Measurements from ENCODE around the gene FAAP100. TPM values are rescaled to one million over a fixed set of nuclear protein-coding genes. Genes with fewer than 3 reads are reported as not detected.

FAAP100 gene
- total RNA-seq, 4 donors from 2014 or later = 14.4 to 27.9 (median 15.6) TPM

DNA sequence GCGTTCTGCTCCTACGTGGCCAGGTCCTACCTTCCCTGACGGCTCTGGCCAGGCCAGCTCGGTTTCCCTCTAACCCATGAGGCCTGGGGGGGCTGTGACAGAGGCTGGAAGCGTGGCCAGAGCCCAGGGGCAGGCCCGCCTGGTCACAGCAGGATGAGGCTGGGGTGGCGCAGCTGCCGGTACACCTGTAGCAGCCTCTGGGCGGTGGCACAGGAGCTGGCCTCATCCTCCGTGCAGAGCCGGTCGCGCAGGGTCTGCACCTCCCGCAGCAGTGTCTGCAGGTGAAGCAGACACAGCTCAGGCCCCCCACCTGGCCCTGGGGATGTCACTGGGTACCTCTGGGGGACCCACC is 11.5 kb downstream of the FAAP100 start:
- in situ Hi-C loops (cut with MboI; ENCODE audit: low sequenced_read_pairs in 4 of 4) (no loop called here), intact Hi-C loops (cut with DNase I; ENCODE audit: low total_unique reads) (no loop called here)
- Histone ChIP-seq H3K4me1 (peaks cover 10 to 14% of the 10 kb centered on the region in 2 donors), H3K27ac (no peak overlapping the region), H3K27me3 (peaks cover 17 to 19% (median 17%) of the 10 kb centered on the region in 3 donors), H3K36me3 (peaks cover 0 to 48% of the 10 kb centered on the region in 2 donors), H3K9me3 (no peaks in the 10 kb centered on the region), H3K4me3 (no peak overlapping the region)
- DNase-seq (no peak), ATAC-seq (no peak)
- no peak for TF ChIP-seq POLR2A (IDR thresholded peaks at IDR 0.05)
- TF ChIP-seq, protein P1, sequence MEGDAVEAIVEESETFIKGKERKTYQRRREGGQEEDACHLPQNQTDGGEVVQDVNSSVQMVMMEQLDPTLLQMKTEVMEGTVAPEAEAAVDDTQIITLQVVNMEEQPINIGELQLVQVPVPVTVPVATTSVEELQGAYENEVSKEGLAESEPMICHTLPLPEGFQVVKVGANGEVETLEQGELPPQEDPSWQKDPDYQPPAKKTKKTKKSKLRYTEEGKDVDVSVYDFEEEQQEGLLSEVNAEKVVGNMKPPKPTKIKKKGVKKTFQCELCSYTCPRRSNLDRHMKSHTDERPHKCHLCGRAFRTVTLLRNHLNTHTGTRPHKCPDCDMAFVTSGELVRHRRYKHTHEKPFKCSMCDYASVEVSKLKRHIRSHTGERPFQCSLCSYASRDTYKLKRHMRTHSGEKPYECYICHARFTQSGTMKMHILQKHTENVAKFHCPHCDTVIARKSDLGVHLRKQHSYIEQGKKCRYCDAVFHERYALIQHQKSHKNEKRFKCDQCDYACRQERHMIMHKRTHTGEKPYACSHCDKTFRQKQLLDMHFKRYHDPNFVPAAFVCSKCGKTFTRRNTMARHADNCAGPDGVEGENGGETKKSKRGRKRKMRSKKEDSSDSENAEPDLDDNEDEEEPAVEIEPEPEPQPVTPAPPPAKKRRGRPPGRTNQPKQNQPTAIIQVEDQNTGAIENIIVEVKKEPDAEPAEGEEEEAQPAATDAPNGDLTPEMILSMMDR (IDR thresholded peaks at IDR 0.05 in 4 of 5, conservative IDR thresholded peaks at IDR 0.05 in 1 of 5) = no peak

DNA sequence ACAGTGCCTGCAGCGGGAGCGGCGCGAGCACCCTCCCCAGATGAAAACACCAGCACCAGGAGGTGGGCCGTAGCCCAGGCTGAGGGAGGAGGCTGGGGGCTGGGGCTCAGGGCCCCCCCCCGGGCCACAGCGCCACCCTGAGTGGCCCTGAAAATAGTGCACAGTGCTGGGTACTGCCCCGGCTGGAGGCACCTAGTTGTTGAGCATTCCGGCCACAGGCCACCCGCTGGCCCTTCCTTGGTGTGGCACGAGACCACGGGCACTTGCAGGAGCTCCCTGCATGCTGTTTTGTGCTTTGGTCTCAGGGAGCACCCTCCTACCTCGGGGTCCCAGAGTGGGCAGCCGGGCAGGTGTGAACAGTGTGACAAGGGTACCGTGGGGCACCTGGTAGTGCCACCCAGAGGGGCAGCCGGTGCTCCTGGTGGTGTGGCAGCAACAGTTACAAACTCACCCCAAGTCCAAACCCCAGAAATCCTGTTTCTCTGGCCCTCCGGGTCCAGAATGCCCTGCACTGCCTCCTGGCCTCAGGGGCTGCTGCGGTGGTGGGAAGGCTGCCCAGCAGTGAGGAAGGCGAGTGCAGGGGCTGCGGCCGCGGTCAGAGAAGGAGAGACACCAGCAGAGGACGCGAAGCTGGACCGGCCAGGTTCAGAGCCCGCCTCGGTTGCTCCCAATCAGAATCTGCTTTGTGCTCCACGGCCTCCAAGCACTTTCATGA is 12.0 kb downstream of the FAAP100 start:
- intact Hi-C loops (cut with DNase I; ENCODE audit: low total_unique reads) = loop anchor here (5.0 kb wide), 1 partner anchor 53 kb away; no protein-coding TSS in a partner anchor
- no peak overlapping the region for H3K4me3 ChIP-seq
- ATAC-seq = no peak
- H3K4me1 ChIP-seq = peaks cover 10 to 14% of the 10 kb centered on the region in 2 donors
- H3K27me3 ChIP-seq = peaks cover 17 to 21% (median 18%) of the 10 kb centered on the region in 3 donors
- TF ChIP-seq POLR2A (IDR thresholded peaks at IDR 0.05) = no peak
- TF ChIP-seq, protein P1 (IDR thresholded peaks at IDR 0.05 in 4 of 5, conservative IDR thresholded peaks at IDR 0.05 in 1 of 5) = no peak
- no peaks in the 10 kb centered on the region for H3K9me3 ChIP-seq
- H3K36me3 ChIP-seq = peaks cover 0 to 42% of the 10 kb centered on the region in 2 donors
- DNase-seq = no peak
- no peak overlapping the region for H3K27ac ChIP-seq
- in situ Hi-C loops (cut with MboI; ENCODE audit: low sequenced_read_pairs in 4 of 4) = no loop called here

DNA sequence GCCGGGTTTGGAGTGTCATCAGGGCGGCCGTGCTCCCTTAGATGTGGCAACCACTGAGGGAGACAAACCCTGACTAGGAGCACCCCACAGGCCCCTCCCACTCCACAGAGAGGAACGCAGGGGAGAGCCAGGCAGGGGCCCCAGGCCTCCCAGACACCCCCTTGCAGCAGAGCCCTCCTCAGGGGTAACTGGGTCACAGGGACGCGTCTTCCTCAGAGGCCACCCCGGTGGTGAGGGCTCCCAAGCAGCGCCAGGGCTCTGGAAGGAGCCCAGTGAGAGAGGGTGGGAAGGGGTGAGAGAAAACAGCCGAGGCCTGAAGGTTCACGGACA is 12.6 kb downstream of the FAAP100 start:
- Histone ChIP-seq H3K27me3 (peaks cover 20 to 26% (median 23%) of the 10 kb centered on the region in 3 donors), H3K27ac (no peak overlapping the region), H3K36me3 (peaks cover 0 to 37% of the 10 kb centered on the region in 2 donors), H3K4me1 (peaks cover 10 to 14% of the 10 kb centered on the region in 2 donors), H3K4me3 (no peak overlapping the region), H3K9me3 (no peaks in the 10 kb centered on the region)
- in situ Hi-C loops (cut with MboI; ENCODE audit: low sequenced_read_pairs in 4 of 4) = no loop called here
- TF ChIP-seq POLR2A (IDR thresholded peaks at IDR 0.05) = no peak
- TF ChIP-seq, protein P1 (IDR thresholded peaks at IDR 0.05 in 4 of 5, conservative IDR thresholded peaks at IDR 0.05 in 1 of 5) = no peak
- intact Hi-C loops (cut with DNase I; ENCODE audit: low total_unique reads) = loop anchor here (5.0 kb wide), 1 partner anchor 52 kb away; no protein-coding TSS in a partner anchor
- DNase-seq (no peak), ATAC-seq (no peak)

DNA sequence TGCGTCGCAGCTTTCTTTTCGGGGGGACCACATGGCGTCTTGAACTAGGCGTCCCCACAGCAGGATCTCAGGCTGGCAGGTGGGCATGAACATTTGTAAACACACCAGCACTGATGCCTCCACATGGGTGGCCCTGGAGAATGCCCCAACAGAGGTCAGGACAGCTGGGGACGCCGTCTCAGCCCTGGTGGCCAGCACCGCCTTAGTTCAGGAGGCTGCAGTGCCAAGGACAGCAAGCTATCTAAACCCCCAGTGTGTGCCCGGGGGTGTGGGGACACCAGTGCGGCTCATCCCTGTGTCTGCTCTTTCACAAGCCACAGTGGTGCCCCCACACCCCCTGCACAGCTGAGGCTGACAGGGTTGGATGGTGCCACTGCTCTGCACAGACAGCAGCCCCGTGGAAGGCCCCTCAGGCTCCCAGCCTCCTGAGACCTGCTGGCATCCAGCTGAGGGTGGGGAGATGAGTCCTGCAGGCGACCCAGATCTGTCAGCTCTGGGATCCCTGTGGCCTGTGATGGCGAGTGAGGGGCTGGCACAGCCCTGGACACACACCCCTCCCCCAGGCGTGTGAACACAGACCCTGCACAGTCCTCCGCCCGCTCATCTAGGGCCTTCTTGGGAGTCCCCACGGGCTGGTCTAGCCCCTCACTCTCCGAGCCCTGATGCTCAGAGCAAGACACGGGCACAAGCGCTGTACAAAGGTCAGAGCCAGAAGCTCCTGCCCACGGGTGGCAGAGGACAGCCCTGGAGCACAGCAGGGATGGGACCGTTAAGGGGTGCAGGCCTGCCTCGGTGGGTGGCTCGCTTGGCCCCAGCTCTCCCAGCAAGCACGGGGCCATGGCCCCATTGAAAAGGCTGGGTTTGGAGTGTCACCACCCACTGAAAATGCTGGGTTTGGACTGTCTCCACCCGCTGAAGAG is 13.2 kb downstream of the FAAP100 start:
- peaks cover 0 to 30% of the 10 kb centered on the region in 2 donors for H3K36me3 ChIP-seq
- DNase-seq (no peak), ATAC-seq (no peak)
- H3K27ac ChIP-seq = no peak overlapping the region
- no peak for TF ChIP-seq POLR2A (IDR thresholded peaks at IDR 0.05)
- TF ChIP-seq, protein P1 (IDR thresholded peaks at IDR 0.05 in 4 of 5, conservative IDR thresholded peaks at IDR 0.05 in 1 of 5) = no peak
- H3K4me3 ChIP-seq = no peak overlapping the region
- in situ Hi-C loops (cut with MboI; ENCODE audit: low sequenced_read_pairs in 4 of 4) (no loop called here), intact Hi-C loops (cut with DNase I; ENCODE audit: low total_unique reads) (loop anchor here (5.0 kb wide), 1 partner anchor 52 kb away; no protein-coding TSS in a partner anchor)
- peaks cover 26 to 32% (median 28%) of the 10 kb centered on the region in 3 donors for H3K27me3 ChIP-seq
- H3K9me3 ChIP-seq = no peaks in the 10 kb centered on the region
- peaks cover 10 to 14% of the 10 kb centered on the region in 2 donors for H3K4me1 ChIP-seq
